Large intestine (tissue), 1 donor: ENCODE measurements around the gene RNASE12. TPM values are rescaled to one million over a fixed set of nuclear protein-coding genes. Genes with fewer than 3 reads are reported as not detected.

Experiments used
- polyA plus RNA-seq: library from polyadenylated mRNA; unstranded; fragments of 120-200 nt; gene quantifications from one replicate; pipeline ENCODE4 v1.2.1, GENCODE V29; 2013

RNASE12 gene
- polyA plus RNA-seq, 1 donor, result not detected

Other genes with a start within 250 kb of the RNASE12 start
- gene PARP2, start 247.7 kb downstream of the RNASE12 start, polyA plus RNA-seq, result 30.9 TPM
- 98.8 TPM for gene TEP1, start 177.9 kb downstream of the RNASE12 start, polyA plus RNA-seq
- gene KLHL33, start 155.2 kb downstream of the RNASE12 start, polyA plus RNA-seq, result 0.64 TPM
- gene OSGEP, start 136.6 kb downstream of the RNASE12 start, polyA plus RNA-seq, result 63.2 TPM
- 218 TPM for gene APEX1, start 136.2 kb downstream of the RNASE12 start, polyA plus RNA-seq
- gene PIP4P1, start 129.9 kb downstream of the RNASE12 start, polyA plus RNA-seq, result 44.0 TPM
- gene PNP, start 122.0 kb downstream of the RNASE12 start, polyA plus RNA-seq, result 215 TPM
- gene RNASE10, start 85.8 kb downstream of the RNASE12 start, polyA plus RNA-seq, result 1.0 TPM
- not detected for gene RNASE9, start 30.3 kb downstream of the RNASE12 start, polyA plus RNA-seq
- gene RNASE11, start 3.4 kb downstream of the RNASE12 start, polyA plus RNA-seq, result not detected
- not detected for gene OR6S1, start 50.3 kb upstream of the RNASE12 start, polyA plus RNA-seq
- gene RNASE4, start 93.2 kb upstream of the RNASE12 start, polyA plus RNA-seq, result 37.1 TPM
- gene ANG, start 97.4 kb upstream of the RNASE12 start, polyA plus RNA-seq, result 43.6 TPM
- gene EDDM3A, start 154.5 kb upstream of the RNASE12 start, polyA plus RNA-seq, result not detected
- gene EDDM3B, start 177.0 kb upstream of the RNASE12 start, polyA plus RNA-seq, result not detected
- 15.9 TPM for gene RNASE6, start 189.9 kb upstream of the RNASE12 start, polyA plus RNA-seq
- gene RNASE1, start 211.5 kb upstream of the RNASE12 start, polyA plus RNA-seq, result 107 TPM